PC-9 (cell line): ENCODE results near the gene AGAP1.

Experiments
- CTCF ChIP-seq: fragments of 200-600 bp; sonication (generic); conservative IDR thresholded peaks from 2 replicates; pipeline ENCODE4 v1.6.1; 2017; ENCODE audit warnings: mixed run types, antibody characterized with exemption, mild to moderate bottlenecking, moderate library complexity
- EZH2 ChIP-seq: fragments of 200-600 bp; sonication (generic); IDR thresholded peaks from 2 replicates; pipeline ENCODE4 v1.8.0; 2017; ENCODE audit warnings: antibody characterized with exemption, low read depth

GRCh38 chr2:235523486-235524150 is 29.8 kb downstream of the AGAP1 start:
- TF ChIP-seq CTCF (no peak), EZH2 (no peak)
